ENCODE results near the gene FCN2. TPM values are rescaled to one million over a fixed set of nuclear protein-coding genes. Genes with fewer than 3 reads are reported as not detected.

FCN2 gene
- total RNA-seq, 4 donors from 2014 or later, result 0.93 to 16.5 TPM; not detected in 2

DNA sequence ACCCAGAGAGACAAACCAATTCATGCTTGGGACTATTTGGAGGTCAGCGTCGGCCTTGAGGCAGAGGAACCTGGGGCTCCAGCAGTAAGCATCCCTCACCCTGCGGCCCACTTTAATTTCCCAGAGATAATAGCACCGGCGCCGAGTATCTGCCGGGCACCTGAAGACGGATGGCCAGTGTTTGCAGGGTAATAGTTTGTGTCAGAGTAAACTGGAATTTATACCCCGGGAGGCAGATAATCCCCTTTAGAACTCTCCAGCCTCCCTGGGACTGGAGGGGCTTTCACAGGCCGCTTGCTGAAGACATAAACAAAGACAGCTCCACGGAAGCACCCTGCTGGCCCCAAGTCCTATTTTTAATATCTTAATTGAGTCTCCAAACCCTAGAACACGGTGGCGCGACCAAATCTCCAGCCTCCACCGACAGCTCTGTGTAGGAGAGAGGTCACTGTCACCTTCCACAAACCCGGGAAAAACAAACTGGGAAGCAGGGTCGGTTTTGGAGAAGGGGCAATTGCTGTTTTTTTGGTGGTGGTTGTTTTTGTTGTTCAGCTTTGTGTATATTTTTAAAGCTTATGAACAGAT lies 54.5 kb downstream of the FCN2 start:
- DNase-seq, result no peak
- WGBS, 2 donors, result 51 to 61% methylated on average over 17 of the region's 17 CpGs
- TF ChIP-seq, protein P1, sequence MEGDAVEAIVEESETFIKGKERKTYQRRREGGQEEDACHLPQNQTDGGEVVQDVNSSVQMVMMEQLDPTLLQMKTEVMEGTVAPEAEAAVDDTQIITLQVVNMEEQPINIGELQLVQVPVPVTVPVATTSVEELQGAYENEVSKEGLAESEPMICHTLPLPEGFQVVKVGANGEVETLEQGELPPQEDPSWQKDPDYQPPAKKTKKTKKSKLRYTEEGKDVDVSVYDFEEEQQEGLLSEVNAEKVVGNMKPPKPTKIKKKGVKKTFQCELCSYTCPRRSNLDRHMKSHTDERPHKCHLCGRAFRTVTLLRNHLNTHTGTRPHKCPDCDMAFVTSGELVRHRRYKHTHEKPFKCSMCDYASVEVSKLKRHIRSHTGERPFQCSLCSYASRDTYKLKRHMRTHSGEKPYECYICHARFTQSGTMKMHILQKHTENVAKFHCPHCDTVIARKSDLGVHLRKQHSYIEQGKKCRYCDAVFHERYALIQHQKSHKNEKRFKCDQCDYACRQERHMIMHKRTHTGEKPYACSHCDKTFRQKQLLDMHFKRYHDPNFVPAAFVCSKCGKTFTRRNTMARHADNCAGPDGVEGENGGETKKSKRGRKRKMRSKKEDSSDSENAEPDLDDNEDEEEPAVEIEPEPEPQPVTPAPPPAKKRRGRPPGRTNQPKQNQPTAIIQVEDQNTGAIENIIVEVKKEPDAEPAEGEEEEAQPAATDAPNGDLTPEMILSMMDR (IDR thresholded peaks at IDR 0.05), result no peak
- TF ChIP-seq POLR2A (IDR thresholded peaks at IDR 0.05), result no peak
- Histone ChIP-seq H3K4me3 (replicated peaks in 1 of 3) (no peak overlapping the region), H3K27me3 (no peaks in the 10 kb centered on the region), H3K4me1 (no peaks in the 10 kb centered on the region), H3K9me3 (no peaks in the 10 kb centered on the region), H3K27ac (no peak overlapping the region), H3K36me3 (no peaks in the 10 kb centered on the region)
- intact Hi-C loops (cut with DNase I), result no loop called here

- Histone ChIP-seq H3K27me3 (no peaks in the 10 kb centered on the region), H3K4me1 (no peaks in the 10 kb centered on the region), H3K9me3 (no peaks in the 10 kb centered on the region), H3K36me3 (no peaks in the 10 kb centered on the region), H3K27ac (no peak overlapping the region), H3K4me3 (replicated peaks in 1 of 3) (no peak overlapping the region)
- no peak for DNase-seq
- intact Hi-C loops (cut with DNase I), result no loop called here
- 84 to 86% methylated on average over 27 of the region's 27 CpGs for WGBS, 2 donors
- TF ChIP-seq POLR2A (IDR thresholded peaks at IDR 0.05), result no peak
- TF ChIP-seq, protein P1 (IDR thresholded peaks at IDR 0.05), result no peak
Observed at GRCh38 chr9:134935701-134936345, 55.2 kb downstream of the FCN2 start.

GRCh38 chr9:134936346-134937163 lies 55.9 kb downstream of the FCN2 start:
- DNase-seq, result no peak
- Histone ChIP-seq H3K4me1 (no peaks in the 10 kb centered on the region), H3K27ac (no peak overlapping the region), H3K4me3 (replicated peaks in 1 of 3) (no peak overlapping the region), H3K9me3 (no peaks in the 10 kb centered on the region), H3K36me3 (no peaks in the 10 kb centered on the region), H3K27me3 (no peaks in the 10 kb centered on the region)
- no peak for TF ChIP-seq POLR2A (IDR thresholded peaks at IDR 0.05)
- TF ChIP-seq, protein P1 (IDR thresholded peaks at IDR 0.05), result no peak
- intact Hi-C loops (cut with DNase I), result no loop called here
- 79 to 87% methylated on average over 13 of the region's 13 CpGs for WGBS, 2 donors

Small RNAs within 50 kb of the gene (microRNA-seq; reads per million reads assigned to microRNA genes)
- not detected for gene MIR3689A
- not detected for gene MIR3689B
- not detected for gene MIR3689C
- gene MIR3689D1, result not detected
- not detected for gene MIR3689D2
- gene MIR3689E, result not detected
- gene MIR3689F, result not detected

Small RNAs within 50 kb of the gene (small RNA-seq; reads per million reads assigned to genes)
- gene AL603650.1, result not detected
- gene MIR3689A, result not detected
- gene MIR3689B, result not detected
- gene MIR3689C, result not detected
- not detected for gene MIR3689D1
- not detected for gene MIR3689D2
- not detected for gene MIR3689E
- gene MIR3689F, result not detected

Other genes starting within 250 kb of the FCN2 start
- gene COL5A1, start 239.0 kb upstream of the FCN2 start, total RNA-seq, result 10 to 100 TPM in 2 of 4 donors, 1 to 10 TPM in 2; 4.8 to 16.5 (median 9.4) TPM
- gene FCN1, start 37.1 kb downstream of the FCN2 start, total RNA-seq, result 1 to 10 TPM in 2 of 4 donors, under 1 TPM in 1, not detected in 1; 0.10 to 2.3 (median 1.1) TPM
- 10 to 100 TPM in 3 of 4 donors, 1 to 10 TPM in 1; 7.2 to 25.8 (median 17.4) TPM for gene OLFM1, start 206.9 kb downstream of the FCN2 start, total RNA-seq